ENCODE data around the gene CDHR3. TPM values are rescaled to one million over a fixed set of nuclear protein-coding genes. Genes with fewer than 3 reads are reported as not detected.

Gene CDHR3
- total RNA-seq, 1 donor from 2014 or later = 10.6 TPM

DNA sequence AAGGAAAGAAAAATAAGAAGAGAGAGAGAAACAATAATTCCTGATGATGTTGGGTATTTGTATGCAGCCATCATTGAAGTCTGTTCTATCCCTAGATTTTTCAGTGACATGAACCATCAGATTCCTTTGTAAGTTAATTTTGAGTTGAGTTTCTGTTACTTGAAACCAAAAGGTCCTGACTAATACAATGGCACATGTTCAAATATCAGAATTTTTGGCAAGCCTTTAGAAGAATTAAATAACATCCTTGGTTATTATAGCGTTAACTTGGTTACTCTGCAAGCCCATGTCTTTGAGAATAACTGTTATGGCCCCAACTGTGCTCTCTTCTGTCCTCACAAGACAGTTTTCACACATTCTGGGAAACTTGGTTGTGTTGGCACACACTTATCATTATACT, 82.5 kb downstream of the CDHR3 start:
- Mint-ChIP-seq H3K9me3 (ENCODE audit: unreplicated experiment) (no peaks in the 10 kb centered on the region), H3K36me3 (ENCODE audit: low read depth, unreplicated experiment) (no peaks in the 10 kb centered on the region), H3K4me1 (ENCODE audit: unreplicated experiment) (peaks cover 3% of the 10 kb centered on the region), H3K4me3 (ENCODE audit: unreplicated experiment) (no peak overlapping the region), H3K27me3 (ENCODE audit: unreplicated experiment) (no peaks in the 10 kb centered on the region), H3K27ac (ENCODE audit: unreplicated experiment) (no peak overlapping the region)
- no peak for DNase-seq (ENCODE audit: low spot score)
- TF ChIP-seq, protein P1, sequence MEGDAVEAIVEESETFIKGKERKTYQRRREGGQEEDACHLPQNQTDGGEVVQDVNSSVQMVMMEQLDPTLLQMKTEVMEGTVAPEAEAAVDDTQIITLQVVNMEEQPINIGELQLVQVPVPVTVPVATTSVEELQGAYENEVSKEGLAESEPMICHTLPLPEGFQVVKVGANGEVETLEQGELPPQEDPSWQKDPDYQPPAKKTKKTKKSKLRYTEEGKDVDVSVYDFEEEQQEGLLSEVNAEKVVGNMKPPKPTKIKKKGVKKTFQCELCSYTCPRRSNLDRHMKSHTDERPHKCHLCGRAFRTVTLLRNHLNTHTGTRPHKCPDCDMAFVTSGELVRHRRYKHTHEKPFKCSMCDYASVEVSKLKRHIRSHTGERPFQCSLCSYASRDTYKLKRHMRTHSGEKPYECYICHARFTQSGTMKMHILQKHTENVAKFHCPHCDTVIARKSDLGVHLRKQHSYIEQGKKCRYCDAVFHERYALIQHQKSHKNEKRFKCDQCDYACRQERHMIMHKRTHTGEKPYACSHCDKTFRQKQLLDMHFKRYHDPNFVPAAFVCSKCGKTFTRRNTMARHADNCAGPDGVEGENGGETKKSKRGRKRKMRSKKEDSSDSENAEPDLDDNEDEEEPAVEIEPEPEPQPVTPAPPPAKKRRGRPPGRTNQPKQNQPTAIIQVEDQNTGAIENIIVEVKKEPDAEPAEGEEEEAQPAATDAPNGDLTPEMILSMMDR (IDR thresholded peaks at IDR 0.05; ENCODE audit: unreplicated experiment) = no peak

DNA sequence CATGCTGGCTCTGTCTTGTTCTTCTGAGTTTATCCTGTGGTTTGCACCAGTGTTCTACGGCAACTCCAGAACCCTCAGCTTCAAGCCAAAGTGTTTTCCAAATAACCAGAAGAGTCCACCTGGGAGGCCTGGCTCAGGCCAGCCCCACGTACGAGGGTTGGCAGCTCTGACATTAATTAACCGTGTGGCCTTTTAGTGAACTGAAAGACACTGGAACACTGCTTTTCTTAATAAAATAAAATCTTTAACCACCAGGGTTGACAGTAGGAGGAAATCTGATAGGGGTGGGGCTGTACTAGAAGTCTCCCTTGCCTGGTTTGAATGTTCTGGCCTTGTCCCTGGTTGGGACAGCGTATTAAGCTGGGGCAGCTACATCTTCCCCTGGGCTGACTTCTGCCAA, 84.1 kb downstream of the CDHR3 start:
- DNase-seq (ENCODE audit: low spot score) = no peak
- TF ChIP-seq, protein P1 (IDR thresholded peaks at IDR 0.05; ENCODE audit: unreplicated experiment) = no peak
- Mint-ChIP-seq H3K27ac (ENCODE audit: unreplicated experiment) (no peak overlapping the region), H3K36me3 (ENCODE audit: low read depth, unreplicated experiment) (no peaks in the 10 kb centered on the region), H3K4me1 (ENCODE audit: unreplicated experiment) (no peaks in the 10 kb centered on the region), H3K9me3 (ENCODE audit: unreplicated experiment) (no peaks in the 10 kb centered on the region), H3K4me3 (ENCODE audit: unreplicated experiment) (no peak overlapping the region), H3K27me3 (ENCODE audit: unreplicated experiment) (no peaks in the 10 kb centered on the region)

DNA sequence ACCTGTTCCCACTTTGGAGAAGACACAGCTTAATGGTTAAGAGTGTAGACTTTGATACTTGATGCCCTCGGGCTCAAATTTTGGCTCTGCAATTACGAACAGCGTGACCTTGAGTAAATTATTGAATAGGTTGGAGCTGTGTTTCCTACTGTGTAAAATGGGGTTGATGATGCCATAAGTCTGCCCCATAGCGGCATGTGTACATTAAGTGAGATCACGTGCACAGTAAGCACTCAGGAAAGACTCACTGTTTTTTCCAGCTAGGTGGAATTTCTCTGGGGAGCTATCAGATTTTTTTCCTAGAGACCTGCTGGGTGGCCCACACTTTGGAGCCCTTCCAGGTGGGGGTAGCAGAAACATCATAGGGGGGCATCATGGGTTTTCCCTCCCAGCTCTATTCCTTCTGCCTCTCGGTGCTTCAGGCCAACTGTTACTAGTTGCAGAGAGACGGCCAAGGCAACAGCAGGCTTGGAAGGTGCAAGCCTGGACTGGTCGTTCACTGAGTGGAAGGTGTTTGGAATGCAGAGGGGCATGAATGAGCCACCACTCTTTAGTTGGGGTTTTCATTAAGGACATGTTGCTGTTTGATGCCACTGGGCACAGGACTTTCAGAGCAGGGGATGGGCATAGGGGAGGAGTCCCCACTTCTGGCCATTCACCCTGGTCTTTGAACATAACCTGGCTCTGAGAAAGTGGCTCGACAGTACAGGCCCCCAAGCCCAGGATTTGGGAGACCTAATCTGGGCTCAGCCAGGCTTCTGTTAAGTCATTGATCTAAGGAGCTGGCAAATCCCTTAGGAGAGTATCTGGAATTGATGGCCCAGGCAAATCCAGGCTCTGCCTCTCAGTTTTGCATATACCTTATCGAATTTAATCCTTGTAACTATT, 85.0 kb downstream of the CDHR3 start:
- TF ChIP-seq, protein P1 (IDR thresholded peaks at IDR 0.05; ENCODE audit: unreplicated experiment) = no peak
- Mint-ChIP-seq H3K27me3 (ENCODE audit: unreplicated experiment) (no peaks in the 10 kb centered on the region), H3K4me3 (ENCODE audit: unreplicated experiment) (no peak overlapping the region)

DNA sequence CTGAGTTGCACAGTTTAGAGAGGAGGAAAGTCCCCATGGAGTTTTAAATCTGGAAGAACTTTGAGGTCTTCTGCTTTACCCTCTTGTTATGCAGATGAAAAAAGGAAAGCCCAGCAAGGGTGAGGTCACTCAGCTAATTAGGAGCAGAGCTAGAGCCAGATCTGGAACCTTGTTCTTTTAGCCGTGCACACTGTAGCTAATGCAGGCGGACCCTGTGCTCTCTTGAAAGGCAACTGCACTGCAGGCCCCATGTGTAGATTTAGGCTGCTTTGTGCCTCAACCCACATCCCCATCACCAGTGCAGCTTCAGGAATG, 85.6 kb downstream of the CDHR3 start:
- H3K27ac Mint-ChIP-seq (ENCODE audit: unreplicated experiment) = no peak overlapping the region
- TF ChIP-seq, protein P1 (IDR thresholded peaks at IDR 0.05; ENCODE audit: unreplicated experiment) = no peak
- no peaks in the 10 kb centered on the region for H3K36me3 Mint-ChIP-seq (ENCODE audit: low read depth, unreplicated experiment)
- no peak for DNase-seq (ENCODE audit: low spot score)
- no peaks in the 10 kb centered on the region for H3K27me3 Mint-ChIP-seq (ENCODE audit: unreplicated experiment)
- H3K9me3 Mint-ChIP-seq (ENCODE audit: unreplicated experiment) = no peaks in the 10 kb centered on the region
- no peaks in the 10 kb centered on the region for H3K4me1 Mint-ChIP-seq (ENCODE audit: unreplicated experiment)
- H3K4me3 Mint-ChIP-seq (ENCODE audit: unreplicated experiment) = no peak overlapping the region

More for the DNA sequence above, 85.0 kb downstream of the CDHR3 start:
- H3K9me3 Mint-ChIP-seq (ENCODE audit: unreplicated experiment) = no peaks in the 10 kb centered on the region
- DNase-seq (ENCODE audit: low spot score) = no peak
- H3K27ac Mint-ChIP-seq (ENCODE audit: unreplicated experiment) = no peak overlapping the region
- H3K4me1 Mint-ChIP-seq (ENCODE audit: unreplicated experiment) = no peaks in the 10 kb centered on the region
- no peaks in the 10 kb centered on the region for H3K36me3 Mint-ChIP-seq (ENCODE audit: low read depth, unreplicated experiment)

DNA sequence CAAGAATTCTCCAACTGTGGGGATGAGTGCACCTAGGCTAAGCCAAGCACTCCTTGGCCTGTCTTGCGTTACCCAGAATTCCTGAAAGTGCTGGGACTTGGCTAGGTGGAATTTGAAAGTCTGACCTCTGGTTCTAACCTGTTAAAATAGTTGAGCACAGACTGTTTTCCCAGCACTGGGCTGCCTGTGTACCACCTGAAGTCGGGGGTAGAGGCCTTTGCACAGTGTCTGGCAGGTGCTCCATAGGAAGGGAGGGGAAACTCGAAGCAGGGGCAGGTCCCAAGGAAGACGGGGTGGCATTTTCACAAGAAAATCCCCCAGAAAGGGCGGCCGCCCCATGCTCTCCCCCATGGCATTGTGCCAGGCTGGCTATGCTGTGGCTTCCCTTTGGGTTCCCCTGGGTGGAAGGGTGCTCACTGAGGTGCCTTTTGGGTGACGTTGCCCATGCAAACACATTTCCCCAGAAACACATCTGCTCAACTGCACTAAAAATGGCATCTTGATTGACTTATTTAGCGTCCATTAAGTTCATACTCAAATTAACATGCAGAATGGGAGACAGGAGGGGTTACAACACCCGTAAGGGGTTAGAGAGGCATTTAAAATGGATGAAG, 86.2 kb downstream of the CDHR3 start:
- Mint-ChIP-seq H3K4me3 (ENCODE audit: unreplicated experiment) (no peak overlapping the region), H3K27me3 (ENCODE audit: unreplicated experiment) (no peaks in the 10 kb centered on the region), H3K27ac (ENCODE audit: unreplicated experiment) (no peak overlapping the region), H3K9me3 (ENCODE audit: unreplicated experiment) (no peaks in the 10 kb centered on the region), H3K36me3 (ENCODE audit: low read depth, unreplicated experiment) (no peaks in the 10 kb centered on the region), H3K4me1 (ENCODE audit: unreplicated experiment) (no peaks in the 10 kb centered on the region)
- TF ChIP-seq, protein P1 (IDR thresholded peaks at IDR 0.05; ENCODE audit: unreplicated experiment) = no peak
- DNase-seq (ENCODE audit: low spot score) = no peak

All from endothelial cell (in vitro differentiated cells).